GM19328 (cell line): ENCODE data around the gene OPA3.
A peak's percentile ranks its signal among the peaks of the same experiment; 100 is the strongest.
"Not testable (repeated sequence)": the region's sequence is repeated elsewhere in the genome, so short reads cannot be mapped to it uniquely, and the experiment has no call there.

Source experiments
- ATAC-seq: cut with Tn5 transposase; IDR thresholded peaks from one replicate; pipeline ENCODE4 v1.9.1; 2021; ENCODE audit warnings: mild to moderate bottlenecking, moderate library complexity; ENCODE audit not compliant: unreplicated experiment

OPA3 gene

DNA sequence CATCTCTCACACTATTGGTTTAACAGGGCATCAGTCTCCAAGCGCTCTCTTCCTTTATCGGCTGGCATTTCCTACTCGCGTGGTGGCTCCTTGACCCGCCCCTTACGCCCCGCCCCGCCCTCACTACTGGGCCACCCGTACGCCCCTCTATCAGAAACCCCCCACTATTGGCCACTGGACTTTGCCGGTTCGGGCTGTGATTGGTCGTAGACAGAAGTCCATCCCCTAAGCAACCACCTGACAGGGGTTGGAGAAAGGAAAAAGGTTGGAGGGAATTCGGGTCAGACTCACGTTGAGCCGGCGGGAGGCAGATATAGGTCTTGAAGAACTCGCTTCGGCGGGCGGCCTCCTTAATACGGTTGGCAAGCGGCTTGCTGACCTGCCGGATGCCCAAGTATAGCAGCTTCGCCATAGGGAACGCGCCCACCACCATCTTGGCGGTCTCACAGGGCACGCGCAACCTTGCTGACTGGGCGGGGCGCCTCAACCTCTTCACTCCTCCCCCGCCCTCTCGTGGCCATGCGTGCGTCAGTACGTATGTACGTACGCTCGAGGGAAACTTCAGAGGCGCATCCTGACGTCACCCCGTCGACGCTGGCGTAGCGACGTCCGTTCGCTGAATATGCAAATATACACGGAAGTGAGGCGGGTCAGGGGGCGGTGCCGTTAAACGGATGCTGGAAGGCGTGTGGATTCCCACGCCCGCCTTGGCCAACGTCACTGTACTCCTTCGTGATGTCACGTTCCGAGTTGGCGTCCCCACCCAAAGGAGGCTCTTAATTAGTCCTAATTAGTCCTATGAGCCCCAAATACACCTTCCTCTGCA, at the start of gene OPA3:
OPA3 (minus strand) TSS at position 471 of the 826 bp plus-strand sequence; CDS start at position 433, 38 bp downstream.
- ATAC-seq: peak; percentile 86

DNA sequence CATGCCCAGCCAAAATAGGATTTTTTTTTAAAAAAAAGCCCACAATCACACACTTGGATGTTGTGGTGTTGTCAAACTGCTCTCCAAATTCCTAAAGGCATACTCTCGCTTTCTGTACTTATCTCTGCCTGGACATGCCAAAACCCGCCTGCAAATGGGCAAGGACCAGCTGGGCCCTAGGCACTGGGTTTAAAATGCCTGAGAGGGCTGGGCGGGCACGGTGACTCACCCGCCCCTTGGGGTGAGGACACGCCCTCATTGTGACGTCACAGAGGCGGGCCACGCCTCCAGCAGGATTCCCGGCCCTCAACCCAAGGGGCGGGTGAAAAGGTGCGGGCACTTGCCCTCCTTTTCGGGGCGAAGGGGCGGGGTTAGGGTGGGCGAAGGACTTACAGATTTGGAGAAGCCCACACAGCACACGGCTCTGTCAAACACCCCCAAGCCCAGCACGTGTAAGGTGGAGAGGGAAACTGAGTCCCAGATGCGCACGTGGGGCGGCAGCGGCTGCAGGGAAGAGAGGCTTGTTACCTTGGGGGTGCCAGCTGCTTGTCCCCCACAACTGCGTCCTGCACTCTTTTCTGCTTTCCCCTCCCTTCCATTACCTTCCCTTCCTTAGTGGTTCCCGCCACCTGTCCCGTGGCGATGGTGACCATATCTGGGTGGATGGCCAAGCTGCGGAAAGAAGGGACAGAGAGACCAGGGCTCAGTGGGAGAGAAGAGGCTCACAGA, 48.0 kb upstream of the OPA3 start:
- no peak for ATAC-seq

GRCh38 chr19:45630463-45630862, 45.9 kb upstream of the OPA3 start:
- ATAC-seq: no peak

DNA sequence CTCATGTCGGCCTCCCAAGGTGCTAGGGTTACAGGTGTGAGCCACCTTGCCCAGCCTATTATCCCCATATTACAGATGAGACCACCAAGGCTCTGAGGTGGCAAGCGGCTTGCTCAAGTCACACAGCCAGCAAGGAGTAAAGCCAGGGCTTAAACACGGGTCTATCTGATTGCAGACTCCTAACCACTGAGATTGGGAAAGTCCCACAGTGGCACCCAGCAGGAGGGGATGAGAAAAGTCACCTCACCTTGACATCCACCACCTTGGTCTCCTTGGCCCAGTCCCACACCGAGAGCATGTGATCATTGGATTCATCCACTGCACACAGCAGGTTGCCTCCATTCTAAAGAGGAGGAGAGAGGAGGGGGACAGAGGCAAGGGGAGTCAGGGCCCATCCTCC, 45.1 kb upstream of the OPA3 start:
- ATAC-seq: no peak

DNA sequence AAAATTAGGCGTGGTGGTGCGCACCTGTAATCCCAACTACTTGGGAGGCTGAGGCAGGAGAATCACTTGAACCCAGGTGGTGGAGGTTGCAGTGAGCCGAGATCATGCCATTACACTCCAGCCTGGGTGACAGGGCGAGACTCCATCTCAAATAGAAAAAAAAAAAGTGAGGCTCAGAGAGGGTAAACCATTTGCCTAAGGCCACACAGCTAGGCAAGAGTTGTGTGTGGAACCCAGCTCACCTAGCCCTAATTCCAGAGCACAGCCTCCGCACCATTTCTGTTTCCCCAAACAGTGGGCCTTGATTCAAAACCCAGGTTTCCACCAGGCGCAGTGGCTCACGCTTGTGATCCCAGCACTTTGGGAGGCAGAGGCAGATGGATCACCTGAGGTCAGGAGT, 43.6 kb upstream of the OPA3 start:
- not testable (repeated sequence) for ATAC-seq

DNA sequence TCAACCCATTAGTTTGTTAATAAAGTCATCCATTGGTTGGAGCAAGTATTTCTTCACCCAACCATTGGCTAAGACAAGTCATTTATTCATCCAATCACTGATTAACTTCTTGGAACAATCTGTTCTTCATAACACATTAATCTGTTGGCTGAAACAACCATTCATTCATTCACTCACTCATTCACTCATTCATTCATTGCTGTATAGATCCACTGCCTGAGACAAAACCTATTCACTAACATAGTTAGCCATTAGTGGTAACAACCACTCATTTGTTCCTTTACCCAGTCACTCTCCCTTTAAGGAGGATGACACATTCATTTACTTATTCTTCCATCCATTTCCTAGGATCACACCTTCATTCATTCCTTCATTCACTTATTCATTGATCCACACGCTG, 39.4 kb upstream of the OPA3 start:
- ATAC-seq: no peak

DNA sequence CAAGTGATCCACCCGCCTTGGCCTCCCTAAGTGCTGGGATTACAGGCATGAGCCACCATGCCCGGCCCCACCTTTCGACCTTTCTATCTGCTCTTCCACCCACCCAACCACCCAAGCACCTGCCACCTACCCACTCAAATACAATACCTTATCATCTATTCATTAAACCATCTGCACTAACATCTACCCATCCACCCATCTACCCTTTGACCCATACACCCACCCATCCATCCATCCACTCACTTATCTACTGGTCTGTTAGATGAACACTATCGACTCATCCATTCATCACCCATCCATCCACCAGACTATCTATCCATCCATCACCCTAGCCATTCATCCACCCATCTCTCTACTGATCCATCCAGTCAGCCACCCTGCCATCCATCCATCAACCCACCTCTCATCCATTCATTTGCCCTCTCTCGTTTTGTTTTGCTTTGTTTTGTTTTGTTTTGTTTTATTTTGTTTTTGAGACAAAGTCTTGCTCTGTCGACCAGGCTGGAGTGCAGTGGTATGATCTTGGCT, 37.4 kb upstream of the OPA3 start:
- no peak for ATAC-seq

GRCh38 chr19:45621389-45621788, 36.8 kb upstream of the OPA3 start:
- no peak for ATAC-seq

DNA sequence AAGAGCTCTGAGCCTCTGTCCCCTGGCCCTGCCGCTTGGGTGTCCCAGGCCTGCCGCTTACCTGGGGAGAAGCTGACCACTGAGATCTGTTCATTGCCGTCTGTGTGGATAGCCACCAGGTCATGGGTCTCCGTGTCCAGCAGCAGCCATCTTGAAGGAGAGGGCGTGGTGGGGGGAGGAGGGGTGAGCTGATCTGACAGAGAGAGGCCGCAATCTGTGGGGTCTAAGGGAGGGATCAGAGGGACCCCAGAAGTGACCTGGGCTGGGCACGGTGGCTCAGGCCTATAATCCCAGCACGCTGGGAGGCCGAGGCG, 32.1 kb upstream of the OPA3 start:
- ATAC-seq: no peak

GRCh38 chr19:45615795-45616703, 31.4 kb upstream of the OPA3 start:
- peak; percentile 55 for ATAC-seq

GRCh38 chr19:45615056-45615455, 30.5 kb upstream of the OPA3 start:
- ATAC-seq: not testable (repeated sequence)

- ATAC-seq: no peak
These were observed 29.5 kb upstream of the OPA3 start for GRCh38 chr19:45613926-45614725.

GRCh38 chr19:45608948-45609347, 24.3 kb upstream of the OPA3 start:
- no peak for ATAC-seq

GRCh38 chr19:45607071-45608029, 22.7 kb upstream of the OPA3 start:
- no peak for ATAC-seq

DNA sequence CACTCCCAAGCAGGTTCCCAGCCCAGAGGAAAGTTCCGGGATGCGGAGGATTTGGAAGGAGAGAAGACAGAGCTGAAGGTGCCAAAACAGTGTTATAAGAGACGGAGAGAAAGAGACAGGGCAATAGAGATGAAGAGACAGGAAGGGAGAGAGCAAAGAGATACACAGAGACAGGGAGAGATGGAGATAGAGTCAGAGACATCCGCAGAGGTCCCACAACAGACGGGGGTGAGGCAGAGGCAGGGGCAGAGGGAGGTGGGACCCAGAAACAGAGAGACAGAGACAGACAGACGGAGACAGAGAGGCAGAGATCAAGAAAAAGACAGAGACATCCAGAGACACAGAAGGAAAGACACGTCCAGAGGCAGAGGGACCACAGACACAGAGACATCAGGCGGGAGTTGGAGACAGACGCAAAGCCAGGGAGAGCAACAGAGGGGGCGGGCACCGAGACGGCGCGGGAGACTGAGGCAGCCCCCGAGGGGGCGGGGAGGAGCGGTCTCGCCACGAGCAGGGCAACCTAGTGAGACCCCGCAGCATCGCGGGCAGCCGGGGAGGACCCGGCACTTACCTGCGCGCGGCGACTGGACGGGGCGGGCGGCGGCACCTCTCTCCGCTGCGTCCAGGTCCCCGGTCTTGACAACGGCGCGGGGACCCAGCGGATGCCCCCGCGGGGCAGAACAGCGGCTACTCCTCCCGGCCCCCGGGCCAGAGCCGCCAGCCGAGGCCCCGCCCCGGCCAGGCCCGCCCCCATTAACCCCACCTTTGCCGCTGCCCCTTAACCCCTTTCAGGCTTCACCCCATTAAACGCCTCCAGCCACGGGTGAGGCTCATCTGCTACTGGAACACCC, 17.1 kb upstream of the OPA3 start, which contains the start of gene GPR4:
GPR4 (minus strand) TSS at position 689 of the 851 bp plus-strand sequence. CDS start 10,346 bp downstream, outside the sequence.
- ATAC-seq: no peak

DNA sequence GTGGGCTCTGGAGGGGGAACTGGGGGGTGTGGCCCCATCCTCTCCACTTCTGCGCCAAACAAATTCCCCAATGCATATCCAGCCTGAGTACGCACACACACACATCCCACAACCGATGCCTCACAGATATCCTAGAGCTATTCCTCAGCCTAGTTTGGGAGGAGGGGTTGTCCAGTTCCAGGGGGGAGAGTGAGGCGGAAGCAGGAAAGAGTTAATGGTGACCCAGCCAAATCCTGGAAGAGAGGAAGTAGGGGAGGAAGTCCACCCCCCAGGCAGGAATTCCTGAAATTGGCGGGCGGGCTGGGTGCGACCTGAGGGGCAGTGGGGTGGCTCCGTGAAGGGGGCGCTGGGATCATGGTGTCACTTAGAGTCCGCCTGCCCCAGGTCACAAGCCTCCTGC, 16.5 kb upstream of the OPA3 start:
- no peak for ATAC-seq

DNA sequence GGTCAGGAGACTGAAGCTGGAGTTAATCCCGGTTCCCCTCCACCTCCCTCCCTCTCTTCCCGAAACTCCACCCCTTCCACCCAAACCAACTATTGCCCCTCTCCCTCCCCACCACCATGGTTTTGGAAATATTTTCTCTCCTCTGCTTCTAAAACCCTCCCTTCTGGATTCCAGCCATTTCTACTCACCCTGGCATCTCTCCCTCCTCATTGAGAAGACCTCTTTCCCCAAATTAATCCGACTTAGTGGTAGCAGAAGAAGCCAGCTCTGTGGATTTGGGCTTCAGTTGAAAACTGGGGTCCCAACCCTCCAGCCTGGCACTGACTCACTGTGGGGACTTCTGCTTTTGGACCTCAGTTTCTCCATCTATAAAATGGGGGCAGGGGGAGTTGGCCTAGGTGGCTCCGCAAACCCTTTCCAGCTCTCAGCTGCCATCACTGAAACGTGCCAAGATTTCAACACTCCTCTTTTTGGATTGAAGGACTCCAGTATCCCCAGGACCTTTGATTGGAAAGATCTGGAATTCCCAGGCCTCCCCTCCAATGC, 15.8 kb upstream of the OPA3 start:
- ATAC-seq: no peak

DNA sequence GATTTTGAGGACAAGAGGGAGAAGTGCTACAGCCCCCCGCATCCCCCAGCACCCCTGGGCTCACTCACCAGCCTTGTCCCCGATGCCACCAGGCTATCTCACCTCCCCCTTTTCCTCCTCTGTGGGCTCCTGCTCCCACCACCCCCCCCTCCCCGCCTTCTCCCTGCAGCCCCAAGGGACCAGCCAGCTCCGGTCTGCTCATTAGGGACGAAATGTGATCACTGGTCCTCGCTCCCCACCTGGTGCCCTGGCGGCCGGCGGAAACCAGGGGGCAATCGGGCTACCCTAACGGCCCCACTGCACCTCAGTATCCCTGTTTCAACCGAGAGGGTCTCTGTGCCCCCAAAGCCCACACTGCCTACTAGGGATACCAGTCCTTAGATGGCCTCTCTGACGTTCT, 14.7 kb upstream of the OPA3 start:
- ATAC-seq: no peak
